Body of pancreas (tissue), 4 donors: ENCODE results near the gene SLC9A2. TPM values are rescaled to one million over a fixed set of nuclear protein-coding genes. Genes with fewer than 3 reads are reported as not detected.

Experiments used
- ATAC-seq: fragments of 150-250 bp; one replicate; pipeline ENCODE4 v1.9.1; 2016
- DNase-seq, 4 donors: peaks; one replicate each; pipeline ENCODE4 v3.0.0-alpha.2; 2019
- H3K27ac ChIP-seq, 4 donors: fragments of 200-600 bp; sonication (generic); 1 replicate in 3 of 4; 2 replicates in 1 of 4; pipeline versions ENCODE4 v1.5.1 to v1.6.1; 2016 to 2019; ENCODE audit warnings: mild to moderate bottlenecking in 1 of 4, mixed read lengths in 1 of 4, moderate library complexity in 1 of 4
- H3K27me3 ChIP-seq, 2 donors: fragments of 200-600 bp; sonication (generic); one replicate each; pipeline ENCODE4 v1.6.0; 2016; ENCODE audit warnings: mild to moderate bottlenecking in 1 of 2
- H3K36me3 ChIP-seq, 2 donors: fragments of 200-600 bp; sonication (generic); replicated peaks in 1 of 2; 2 replicates each; pipeline ENCODE4 v1.5.1; 2016; ENCODE audit warnings: low read depth in 2 of 2; ENCODE audit not compliant: insufficient read depth in 1 of 2
- H3K4me1 ChIP-seq: fragments of 200-600 bp; sonication (generic); one replicate; pipeline ENCODE4 v1.6.0; 2016
- H3K4me3 ChIP-seq, 2 donors: fragments of 200-600 bp; sonication (generic); 1 replicate in 1 of 2; 2 replicates in 1 of 2; pipeline ENCODE4 v1.5.1; 2016 to 2019
- H3K9me3 ChIP-seq, 3 donors: fragments of 200-600 bp; sonication (generic); 1 replicate in 2 of 3; 2 replicates in 1 of 3; pipeline ENCODE4 v1.5.1; 2016
- POLR2A ChIP-seq, 3 donors: fragments of 450-650 bp; IDR thresholded peaks; one replicate each; pipeline ENCODE4 v1.6.1; 2016; ENCODE audit warnings: antibody characterized with exemption in 3 of 3, mild to moderate bottlenecking in 2 of 3
- WGBS, 2 donors: methylation state at CpG; one replicate each; pipeline ENCODE4 v1.1.5; 2017; 5-methylcytosine and 5-hydroxymethylcytosine counted together
- intact Hi-C: fragments of 100-400 bp; cut with DNase I; formaldehyde crosslinking; loops from one replicate; pipeline ENCODE4 v1.15.1; 2023
- total RNA-seq, 2 donors: library from RNA; depleted of rRNA; stranded (reverse); fragments of >200 nt; gene quantifications; one replicate each; pipeline ENCODE4 v1.1.0, GENCODE V29; 2016
- TF ChIP-seq, protein P1 (sequence below), 7 experiments: fragments of 450-650 bp in 4 of 7; fragments of 200-600 bp in 3 of 7; sonication (generic) in 3 of 7; IDR thresholded peaks; one replicate each; pipeline ENCODE4 v1.5.1; 2016 to 2019; ENCODE audit warnings: antibody characterized with exemption in 7 of 7

Gene SLC9A2
- total RNA-seq, 2 donors from 2014 or later, result 1.0 TPM; not detected in 1

DNA sequence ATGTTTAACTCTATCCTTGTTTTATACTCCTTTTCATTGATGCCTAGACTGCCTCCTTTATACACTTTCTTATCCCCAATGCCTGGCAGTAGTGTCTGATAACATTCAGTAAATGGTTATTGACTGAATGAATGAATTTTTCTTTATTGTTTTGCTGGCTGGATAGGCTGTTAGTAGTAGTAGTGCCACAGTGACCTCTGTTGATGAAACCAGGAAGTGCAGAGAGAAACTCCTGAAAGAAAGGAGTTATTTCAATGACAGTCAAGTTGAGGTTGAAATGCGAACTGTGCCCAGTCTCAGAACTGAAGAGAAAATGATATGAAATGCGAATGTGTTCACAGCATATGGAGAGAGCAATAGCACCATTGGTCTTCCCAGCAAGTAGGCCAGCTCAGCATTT, 26.8 kb upstream of the SLC9A2 start:
- Histone ChIP-seq H3K4me3 (no peak overlapping the region), H3K36me3 (no peaks in the 10 kb centered on the region), H3K27ac (no peak overlapping the region), H3K27me3 (no peaks in the 10 kb centered on the region), H3K4me1 (no peaks in the 10 kb centered on the region), H3K9me3 (no peaks in the 10 kb centered on the region)
- intact Hi-C loops, result no loop called here
- WGBS, 2 donors, result 77 to 91% methylated on average over 2 of the region's 2 CpGs
- ATAC-seq (no peak), DNase-seq (peak in 3 of 4 donors; percentile 8 to 24 (median 12))
- TF ChIP-seq, protein P1, sequence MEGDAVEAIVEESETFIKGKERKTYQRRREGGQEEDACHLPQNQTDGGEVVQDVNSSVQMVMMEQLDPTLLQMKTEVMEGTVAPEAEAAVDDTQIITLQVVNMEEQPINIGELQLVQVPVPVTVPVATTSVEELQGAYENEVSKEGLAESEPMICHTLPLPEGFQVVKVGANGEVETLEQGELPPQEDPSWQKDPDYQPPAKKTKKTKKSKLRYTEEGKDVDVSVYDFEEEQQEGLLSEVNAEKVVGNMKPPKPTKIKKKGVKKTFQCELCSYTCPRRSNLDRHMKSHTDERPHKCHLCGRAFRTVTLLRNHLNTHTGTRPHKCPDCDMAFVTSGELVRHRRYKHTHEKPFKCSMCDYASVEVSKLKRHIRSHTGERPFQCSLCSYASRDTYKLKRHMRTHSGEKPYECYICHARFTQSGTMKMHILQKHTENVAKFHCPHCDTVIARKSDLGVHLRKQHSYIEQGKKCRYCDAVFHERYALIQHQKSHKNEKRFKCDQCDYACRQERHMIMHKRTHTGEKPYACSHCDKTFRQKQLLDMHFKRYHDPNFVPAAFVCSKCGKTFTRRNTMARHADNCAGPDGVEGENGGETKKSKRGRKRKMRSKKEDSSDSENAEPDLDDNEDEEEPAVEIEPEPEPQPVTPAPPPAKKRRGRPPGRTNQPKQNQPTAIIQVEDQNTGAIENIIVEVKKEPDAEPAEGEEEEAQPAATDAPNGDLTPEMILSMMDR (IDR thresholded peaks at IDR 0.05), result peak in 4 of 7 experiments; percentile 21 to 36 (median 33)
- no peak for TF ChIP-seq POLR2A (IDR thresholded peaks at IDR 0.05)

DNA sequence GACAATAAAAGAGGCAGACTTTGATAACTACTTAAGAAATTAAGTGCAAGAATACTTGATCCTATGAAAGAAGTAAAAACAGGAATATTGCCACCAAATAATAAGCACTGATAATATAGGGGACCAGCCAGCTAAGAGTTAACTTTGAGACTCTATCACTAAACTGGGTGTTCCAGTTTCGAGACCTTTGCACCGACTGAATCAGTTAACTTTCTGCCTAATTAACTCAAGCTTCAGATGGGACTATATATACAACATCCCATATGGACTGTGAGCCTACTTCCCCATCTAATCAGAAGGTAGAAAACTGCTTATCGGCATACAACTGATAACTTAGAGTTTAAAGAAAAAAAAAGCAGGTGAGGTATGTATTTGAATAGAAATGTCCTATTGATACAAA, 25.8 kb upstream of the SLC9A2 start:
- no peaks in the 10 kb centered on the region for H3K4me1 ChIP-seq
- H3K27ac ChIP-seq, result no peak overlapping the region
- DNase-seq, result no peak
- no peaks in the 10 kb centered on the region for H3K27me3 ChIP-seq
- WGBS, 2 donors, result 10 to 23% methylated on average over 3 of the region's 3 CpGs
- TF ChIP-seq, protein P1 (IDR thresholded peaks at IDR 0.05), result no peak
- TF ChIP-seq POLR2A (IDR thresholded peaks at IDR 0.05), result no peak
- no peak overlapping the region for H3K4me3 ChIP-seq
- H3K36me3 ChIP-seq, result no peaks in the 10 kb centered on the region
- H3K9me3 ChIP-seq, result no peaks in the 10 kb centered on the region
- no peak for ATAC-seq
- intact Hi-C loops, result no loop called here

DNA sequence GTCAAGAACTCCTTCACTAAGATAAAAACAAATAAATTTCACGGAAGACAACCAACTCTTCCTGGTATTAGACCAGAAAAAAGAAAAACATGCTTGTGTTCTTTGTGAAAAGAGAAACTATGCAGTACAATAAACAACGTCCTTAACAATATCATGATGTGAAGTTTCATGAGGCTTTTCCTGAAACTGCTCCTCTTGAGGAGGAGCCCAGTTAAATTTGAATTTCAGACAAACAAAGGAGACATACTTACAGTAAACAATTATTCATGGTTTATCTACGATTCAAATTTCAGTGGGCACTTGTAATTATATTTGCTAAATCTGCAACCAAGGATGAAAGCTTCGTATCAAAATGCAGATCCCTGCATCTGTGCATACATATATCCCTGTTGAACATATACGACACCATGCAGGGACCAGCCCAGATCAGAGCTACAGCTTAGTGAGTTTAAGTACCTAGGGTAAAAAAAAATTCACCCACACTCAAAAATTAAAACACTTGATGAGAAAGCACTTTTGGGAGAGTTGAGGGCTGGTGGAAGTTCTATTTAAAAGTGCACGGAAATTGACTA, 24.8 kb upstream of the SLC9A2 start:
- Histone ChIP-seq H3K27ac (no peak overlapping the region), H3K9me3 (no peaks in the 10 kb centered on the region), H3K36me3 (no peaks in the 10 kb centered on the region), H3K27me3 (no peaks in the 10 kb centered on the region), H3K4me3 (no peak overlapping the region), H3K4me1 (no peaks in the 10 kb centered on the region)
- ATAC-seq, result no peak
- no peak for DNase-seq
- intact Hi-C loops, result no loop called here
- 67 to 78% methylated on average over 6 of the region's 6 CpGs for WGBS, 2 donors
- no peak for TF ChIP-seq POLR2A (IDR thresholded peaks at IDR 0.05)
- TF ChIP-seq, protein P1 (IDR thresholded peaks at IDR 0.05), result no peak

DNA sequence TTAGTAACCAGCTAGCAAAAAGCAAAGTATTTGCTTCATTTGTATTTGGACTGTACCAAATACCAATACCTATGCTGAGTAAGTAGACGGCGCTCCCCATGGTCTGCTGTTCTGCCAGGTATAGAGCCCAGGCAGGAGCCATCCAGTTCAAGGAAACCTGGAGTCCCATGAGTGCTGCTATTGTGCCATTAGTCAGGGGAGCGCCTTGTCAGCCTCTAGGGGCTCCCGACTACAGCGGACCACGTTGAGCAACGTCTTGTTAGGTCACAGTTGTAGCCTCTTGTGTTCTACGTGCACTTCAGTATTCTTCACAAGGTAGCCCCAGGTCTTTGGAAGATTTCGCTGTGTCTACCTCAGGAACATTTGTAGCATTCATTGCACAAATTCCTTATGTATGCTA, 21.6 kb upstream of the SLC9A2 start:
- no peaks in the 10 kb centered on the region for H3K36me3 ChIP-seq
- TF ChIP-seq, protein P1 (IDR thresholded peaks at IDR 0.05), result no peak
- no peak for TF ChIP-seq POLR2A (IDR thresholded peaks at IDR 0.05)
- peaks cover 0 to 3% of the 10 kb centered on the region in 2 donors for H3K27me3 ChIP-seq
- H3K9me3 ChIP-seq, result no peaks in the 10 kb centered on the region
- DNase-seq, result no peak
- H3K27ac ChIP-seq, result no peak overlapping the region
- no peaks in the 10 kb centered on the region for H3K4me1 ChIP-seq
- H3K4me3 ChIP-seq, result no peak overlapping the region
- intact Hi-C loops, result no loop called here
- no peak for ATAC-seq
- WGBS, 2 donors, result 57 to 67% methylated on average over 8 to 9 of the region's 9 CpGs

DNA sequence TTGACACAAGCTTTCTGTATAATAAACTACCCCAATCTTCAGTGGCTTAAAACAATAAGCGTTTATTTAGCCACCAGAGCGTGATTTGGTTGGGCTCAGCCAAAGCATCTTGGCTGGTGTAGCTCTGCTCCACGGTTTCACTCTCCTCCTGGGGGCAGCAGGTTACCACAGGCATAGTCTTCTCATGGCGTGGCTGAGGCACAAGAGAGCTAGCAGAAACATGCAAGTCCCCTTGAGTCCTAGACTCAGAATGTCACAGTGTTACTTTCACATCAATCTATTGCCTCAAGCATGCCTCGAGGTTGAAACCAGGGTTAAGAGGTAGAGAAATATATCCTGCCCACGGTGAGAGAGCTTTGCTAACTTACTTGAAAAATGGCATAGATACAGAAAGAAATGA, 19.9 kb upstream of the SLC9A2 start:
- DNase-seq (no peak), ATAC-seq (no peak)
- 54 to 68% methylated on average over 6 of the region's 6 CpGs for WGBS, 2 donors
- peaks cover 0 to 3% of the 10 kb centered on the region in 2 donors for H3K27me3 ChIP-seq
- H3K4me1 ChIP-seq, result no peaks in the 10 kb centered on the region
- H3K9me3 ChIP-seq, result no peaks in the 10 kb centered on the region
- TF ChIP-seq POLR2A (IDR thresholded peaks at IDR 0.05), result no peak
- TF ChIP-seq, protein P1 (IDR thresholded peaks at IDR 0.05), result no peak
- intact Hi-C loops, result no loop called here
- H3K27ac ChIP-seq, result no peak overlapping the region
- no peaks in the 10 kb centered on the region for H3K36me3 ChIP-seq
- H3K4me3 ChIP-seq, result no peak overlapping the region
